Measurements from ENCODE around the gene MAGI2.

Gene MAGI2

DNA sequence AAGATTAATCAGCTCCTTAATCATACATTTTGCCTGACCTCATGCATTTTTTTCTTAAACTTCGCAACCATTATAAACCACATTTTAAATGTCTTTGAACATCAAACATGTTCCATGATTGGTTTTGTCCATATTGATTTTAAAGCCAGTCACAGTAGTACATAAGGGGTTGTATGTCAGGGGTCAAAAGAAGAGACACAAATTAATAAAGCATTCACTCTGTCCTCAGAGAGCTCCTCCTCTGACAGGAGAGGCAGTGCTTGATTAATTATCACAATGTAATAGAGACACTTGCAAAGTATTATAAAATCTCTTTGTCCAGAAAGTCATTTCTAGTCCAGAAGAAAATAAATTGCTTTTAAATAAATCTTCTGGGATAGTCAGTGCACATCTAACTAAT, 195.5 kb downstream of the MAGI2 start:
- DNase-seq (ENCODE audit: low read depth in 2 of 2): no peak

DNA sequence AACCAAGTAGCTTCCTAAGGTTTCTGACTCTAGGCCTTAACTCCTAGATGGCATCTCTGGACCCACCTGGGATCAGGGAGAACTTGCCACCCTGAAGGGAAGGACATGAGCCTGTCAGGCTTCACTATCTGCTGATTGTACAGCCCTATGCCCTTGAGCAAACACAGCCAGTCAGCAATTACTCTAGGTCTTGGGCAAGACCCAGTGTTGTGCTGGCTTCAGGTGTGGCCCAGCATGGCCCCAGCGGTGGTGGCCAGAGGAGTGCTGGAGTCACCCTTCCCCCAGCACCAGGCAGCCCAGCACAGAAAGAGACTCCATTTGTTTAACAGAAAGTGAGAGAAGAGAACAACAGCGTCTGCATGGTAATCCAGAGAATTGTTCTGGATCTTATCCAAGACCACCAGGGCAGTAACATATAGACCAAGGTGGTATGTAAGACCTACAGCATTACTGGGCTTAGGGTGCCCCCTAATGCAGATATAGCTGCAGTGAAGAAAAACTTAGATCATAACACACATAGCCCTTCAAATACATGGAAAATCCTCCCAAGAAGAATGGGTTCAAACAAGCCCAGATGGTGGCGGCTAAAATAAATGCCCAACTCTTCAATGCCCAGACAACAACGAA, 207.7 kb downstream of the MAGI2 start:
- DNase-seq (ENCODE audit: low read depth in 2 of 2): no peak

DNA sequence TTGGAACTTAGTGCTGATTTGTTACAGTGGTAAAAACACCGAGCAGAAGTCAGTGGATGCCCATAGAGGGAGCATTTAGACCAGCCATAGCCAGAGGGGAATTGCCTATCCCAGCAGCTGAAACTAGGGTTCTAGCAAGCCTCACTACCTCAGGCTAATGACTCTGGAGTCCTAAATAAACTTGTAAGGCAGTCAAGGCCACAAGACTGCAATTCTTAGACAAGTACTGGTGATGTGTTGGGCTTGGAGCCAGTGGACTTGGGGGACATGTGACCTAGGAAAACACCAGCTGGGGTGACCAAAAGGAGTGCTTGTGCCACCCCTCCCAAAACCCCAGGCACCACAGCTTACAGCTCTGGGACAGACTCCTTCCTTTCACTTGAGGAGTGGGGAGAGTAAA, 209.0 kb downstream of the MAGI2 start:
- DNase-seq (ENCODE audit: low read depth in 2 of 2): no peak

DNA sequence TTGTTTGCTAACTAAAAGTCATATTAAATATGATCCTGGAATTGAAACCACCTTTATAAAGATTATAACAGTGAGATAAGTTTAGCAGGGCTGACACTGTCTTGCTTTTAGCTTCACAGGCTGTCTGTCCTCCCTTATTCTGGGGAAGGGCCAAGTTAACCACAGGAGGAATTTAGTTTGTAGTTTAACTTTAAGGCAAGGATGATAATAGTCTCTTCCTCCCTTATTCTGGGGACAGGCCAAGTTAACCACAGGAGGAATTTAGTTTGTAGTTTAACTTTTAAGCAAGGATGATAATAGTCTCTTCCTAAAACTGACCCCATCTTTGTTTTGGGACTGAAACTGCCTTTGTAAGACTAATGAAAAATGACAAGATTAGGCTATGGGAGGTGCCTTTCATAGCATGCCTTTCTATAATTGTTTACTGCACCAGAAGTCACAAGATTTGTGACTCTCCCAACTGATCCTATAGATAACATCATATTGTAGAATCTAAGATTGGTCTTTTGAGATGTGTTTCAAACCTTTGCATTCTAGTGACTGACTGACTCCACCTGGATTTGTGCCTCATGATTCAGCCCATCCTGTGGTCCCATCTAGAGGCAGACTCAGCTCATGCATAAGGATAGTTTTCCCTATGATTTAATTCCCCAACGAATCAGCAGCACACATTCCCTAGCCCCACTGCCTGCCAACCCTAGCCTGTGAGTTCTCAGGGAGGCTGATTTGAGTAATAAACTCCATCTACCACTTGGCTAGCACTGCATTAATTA, 212.0 kb downstream of the MAGI2 start:
- DNase-seq (ENCODE audit: low read depth in 2 of 2): no peak

DNA sequence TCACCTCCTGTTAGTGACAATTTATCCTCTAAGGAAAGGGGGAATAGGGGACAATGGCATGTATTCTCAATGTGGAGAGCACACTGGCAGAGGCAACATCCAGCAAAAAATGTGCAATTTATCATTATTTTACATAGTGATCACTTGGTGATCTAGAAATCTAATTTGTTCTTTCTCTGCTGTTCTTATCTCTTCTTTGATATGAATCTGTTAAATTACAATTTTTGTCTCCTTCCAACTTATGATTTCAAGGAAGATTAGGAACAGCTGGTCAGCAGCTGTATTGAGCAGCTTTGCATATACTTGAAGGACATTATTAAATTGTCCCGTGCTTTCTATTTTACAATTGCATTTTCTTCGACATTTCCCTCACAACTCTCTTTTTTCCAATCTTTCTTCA, 213.1 kb downstream of the MAGI2 start:
- no peak for DNase-seq (ENCODE audit: low read depth in 2 of 2)

DNA sequence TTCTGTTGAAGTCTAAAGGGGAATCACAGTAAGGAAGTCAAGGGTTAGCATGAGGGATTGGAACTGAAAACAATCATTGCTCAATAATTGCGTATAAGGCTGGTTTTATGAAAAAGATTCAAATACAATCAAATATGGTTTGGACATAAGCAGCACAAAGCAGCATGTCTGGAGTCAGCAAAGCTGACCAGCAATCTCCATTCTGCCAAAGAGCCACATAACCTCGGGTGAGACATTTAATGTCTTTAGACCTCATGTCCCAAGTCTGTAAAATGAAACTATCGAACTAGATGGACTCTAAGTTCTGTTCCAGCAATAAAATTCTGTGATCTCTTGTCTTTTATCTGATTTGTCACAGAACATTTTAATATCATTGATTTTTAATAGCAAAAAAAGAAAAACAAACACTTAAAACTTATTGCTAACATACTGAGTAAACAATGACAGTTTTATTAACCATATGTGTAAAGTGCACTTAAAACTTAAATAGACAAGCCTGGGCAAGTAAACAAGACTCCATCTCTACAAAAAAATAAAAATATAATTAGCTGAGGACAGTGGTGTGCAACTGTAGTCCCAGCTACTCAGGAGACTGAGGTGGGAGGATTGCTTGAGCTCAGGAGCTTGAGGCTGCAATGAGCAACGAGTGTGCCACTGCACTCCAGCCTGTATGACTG, 217.0 kb downstream of the MAGI2 start:
- no peak for DNase-seq (ENCODE audit: low read depth in 2 of 2)

DNA sequence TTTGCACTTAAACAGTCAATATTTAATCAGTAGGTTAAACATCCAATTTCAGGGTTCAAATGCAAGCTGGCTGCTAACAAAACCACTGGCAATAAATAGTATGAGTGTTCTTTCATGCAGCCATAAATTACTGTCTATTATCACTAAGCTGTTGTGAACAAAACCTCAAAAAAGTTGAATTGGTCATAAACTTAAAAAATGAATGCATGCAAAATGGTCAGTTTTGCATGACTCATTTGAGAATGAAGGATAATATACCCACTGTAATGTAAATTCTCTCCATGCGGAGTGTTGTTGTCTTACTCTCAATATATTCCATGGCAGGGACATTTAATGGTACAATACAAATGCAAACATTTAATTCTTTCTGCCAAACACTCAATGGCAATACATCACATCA, 226.4 kb downstream of the MAGI2 start:
- no peak for DNase-seq (ENCODE audit: low read depth in 2 of 2)

DNA sequence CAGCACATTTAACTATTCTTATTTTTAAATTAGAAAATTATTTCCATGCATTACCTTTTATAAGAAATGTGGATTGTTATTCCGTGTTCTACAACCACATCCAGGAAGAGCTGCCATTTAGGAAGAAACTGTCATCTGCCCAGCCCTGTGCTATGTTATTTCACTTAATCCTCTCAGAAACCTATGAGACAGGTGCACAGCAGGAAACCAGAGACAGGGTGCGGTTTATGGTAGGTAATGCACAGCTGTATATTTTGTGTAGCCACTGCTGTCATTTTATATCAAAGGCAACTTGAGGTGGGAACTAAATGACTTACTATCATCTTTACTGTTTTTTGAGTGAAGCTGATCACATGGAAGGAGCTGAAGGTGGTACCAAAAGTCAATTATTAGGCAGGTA, 232.3 kb downstream of the MAGI2 start:
- DNase-seq (ENCODE audit: low read depth in 2 of 2): no peak

DNA sequence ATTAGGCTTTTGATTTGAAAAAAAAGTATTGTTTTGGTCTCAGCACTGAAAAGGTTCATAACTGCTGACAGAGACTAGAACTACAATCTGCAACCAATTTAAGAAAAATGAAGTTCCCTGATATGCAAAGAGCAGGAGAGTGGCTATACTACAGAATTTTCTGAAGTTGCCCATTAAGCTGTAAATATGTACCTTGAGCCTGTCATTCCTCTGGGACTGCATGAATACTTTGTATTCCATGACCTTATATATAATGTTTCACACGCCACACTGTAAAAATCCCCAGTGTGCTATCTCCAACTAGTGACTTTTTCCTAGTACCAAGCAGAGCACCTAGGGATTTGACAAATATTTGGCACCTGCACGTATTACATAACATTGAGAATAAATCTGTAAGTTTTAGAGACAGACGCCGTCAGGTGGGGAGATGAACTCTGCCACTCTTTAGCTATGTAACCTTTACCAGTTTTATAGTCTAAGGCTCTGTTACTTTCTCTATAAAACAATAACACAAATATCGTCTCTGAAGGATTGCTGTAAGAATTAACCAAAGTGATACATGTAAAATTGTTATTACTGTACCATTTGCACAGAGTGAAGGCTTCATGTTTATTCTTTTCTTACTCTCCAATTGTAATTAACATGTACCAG, 235.4 kb downstream of the MAGI2 start:
- no peak for DNase-seq (ENCODE audit: low read depth in 2 of 2)

DNA sequence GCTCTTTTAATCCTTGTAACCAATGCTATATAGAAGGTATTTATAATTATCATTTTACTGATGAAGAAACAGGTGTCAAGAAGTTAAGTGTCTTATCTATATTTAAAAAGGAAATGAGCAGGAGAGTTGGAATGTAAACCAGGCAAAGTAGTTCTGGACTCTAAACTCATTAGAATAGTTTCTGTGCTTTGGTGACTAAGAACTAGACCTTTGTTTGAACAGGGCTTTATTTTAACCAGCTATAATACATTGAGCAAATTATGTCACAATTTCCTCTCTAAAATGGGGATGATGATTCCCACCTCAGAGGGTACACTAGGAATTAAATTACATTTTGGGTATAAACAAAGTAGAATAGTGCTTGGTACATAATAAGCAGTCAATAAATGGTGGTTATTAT, 236.0 kb downstream of the MAGI2 start:
- DNase-seq (ENCODE audit: low read depth in 2 of 2): no peak

DNA sequence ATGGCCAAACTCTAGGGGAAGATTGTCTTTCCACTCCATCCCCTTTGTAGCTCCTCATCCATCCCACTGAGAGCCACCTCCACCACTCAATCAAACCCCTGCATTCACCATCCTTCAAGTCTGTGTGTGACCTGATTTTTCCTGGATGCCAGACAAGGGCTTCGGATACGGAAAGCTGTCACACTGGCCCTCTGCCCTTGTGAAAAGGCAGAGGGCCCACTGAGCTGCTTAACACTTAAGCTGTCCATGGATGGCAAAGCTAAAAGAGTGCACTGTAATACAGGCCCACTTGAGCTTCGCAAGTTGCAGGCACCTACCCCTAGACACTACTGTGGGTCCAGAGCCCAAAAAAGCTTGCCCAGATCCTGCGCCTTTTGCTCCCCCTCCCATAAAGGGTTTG, 237.2 kb downstream of the MAGI2 start:
- no peak for DNase-seq (ENCODE audit: low read depth in 2 of 2)

DNA sequence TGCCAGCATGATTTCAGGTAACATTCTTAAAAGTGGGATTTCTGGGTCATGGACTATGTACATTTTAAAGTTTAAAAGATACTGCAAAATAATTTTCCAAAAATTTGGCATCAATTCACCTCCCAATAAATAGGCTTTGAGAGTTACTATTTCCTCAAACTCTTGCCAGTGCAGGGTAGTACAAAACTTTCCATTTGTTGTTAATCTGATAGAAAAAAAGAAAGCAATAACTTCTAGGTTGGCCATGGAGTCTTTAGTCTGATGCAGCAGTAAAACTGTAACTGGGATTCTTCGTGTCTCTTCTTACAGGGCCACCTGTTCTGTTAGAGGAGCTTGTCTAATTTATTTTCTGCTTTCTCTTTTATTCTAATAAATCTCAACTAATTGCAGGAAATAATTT, 241.1 kb downstream of the MAGI2 start:
- no peak for DNase-seq (ENCODE audit: low read depth in 2 of 2)

DNA sequence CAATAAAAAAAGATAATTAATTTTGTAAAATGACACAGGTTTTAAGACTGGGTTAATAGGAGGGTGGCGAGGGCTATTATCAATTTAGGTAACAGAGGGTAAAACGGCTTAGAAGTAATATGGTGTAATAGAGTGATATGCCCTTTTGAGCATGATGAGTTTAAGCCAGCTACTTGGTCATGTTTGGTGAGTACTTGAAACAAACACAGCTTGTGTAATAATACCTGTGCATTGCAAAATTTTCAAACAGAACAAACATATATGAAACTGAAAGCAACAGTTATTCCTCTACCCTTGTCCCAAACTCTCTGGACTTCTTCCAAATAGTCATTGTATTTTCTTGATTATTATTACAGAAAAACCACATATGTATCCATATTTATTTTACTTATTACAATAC, 241.7 kb downstream of the MAGI2 start:
- no peak for DNase-seq (ENCODE audit: low read depth in 2 of 2)

DNA sequence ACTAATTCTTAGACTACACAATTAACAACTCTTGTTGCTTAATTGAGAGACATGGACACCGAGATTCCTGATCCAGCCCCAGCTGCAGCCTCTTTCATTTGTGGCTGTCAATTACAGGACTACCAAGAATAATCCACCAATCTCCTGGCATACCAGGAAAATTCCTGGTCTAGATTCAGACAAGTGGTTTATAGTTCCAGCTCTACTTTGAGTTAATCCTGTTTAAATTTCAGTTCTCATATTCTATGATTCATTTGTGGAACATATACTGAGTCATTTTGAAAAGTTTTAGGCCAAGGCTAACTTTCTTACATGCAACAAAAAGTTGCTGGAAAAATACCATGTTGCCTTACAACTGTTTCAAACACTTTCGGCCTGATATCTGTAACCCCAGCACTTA, 253.5 kb downstream of the MAGI2 start:
- DNase-seq (ENCODE audit: low read depth in 2 of 2): no peak

DNA sequence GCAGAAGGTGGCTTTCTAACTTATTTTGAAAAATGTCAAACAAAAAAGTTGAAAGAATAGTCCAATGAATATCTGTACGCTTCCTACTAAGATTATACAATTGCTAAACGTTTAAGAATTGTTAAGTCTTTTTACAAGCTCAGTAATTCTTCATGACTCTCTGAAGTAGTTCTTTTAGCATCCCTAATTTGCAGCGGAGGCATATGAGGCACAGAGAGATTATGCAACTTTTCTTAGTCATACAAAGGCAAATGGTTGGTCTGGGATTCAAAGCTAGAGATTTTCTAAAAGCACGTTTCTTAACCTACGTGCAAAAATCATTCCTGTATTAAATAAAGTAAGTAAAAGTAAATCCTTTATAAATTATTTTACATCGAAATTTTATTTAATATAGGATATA, 254.2 kb downstream of the MAGI2 start:
- DNase-seq (ENCODE audit: low read depth in 2 of 2): no peak

DNA sequence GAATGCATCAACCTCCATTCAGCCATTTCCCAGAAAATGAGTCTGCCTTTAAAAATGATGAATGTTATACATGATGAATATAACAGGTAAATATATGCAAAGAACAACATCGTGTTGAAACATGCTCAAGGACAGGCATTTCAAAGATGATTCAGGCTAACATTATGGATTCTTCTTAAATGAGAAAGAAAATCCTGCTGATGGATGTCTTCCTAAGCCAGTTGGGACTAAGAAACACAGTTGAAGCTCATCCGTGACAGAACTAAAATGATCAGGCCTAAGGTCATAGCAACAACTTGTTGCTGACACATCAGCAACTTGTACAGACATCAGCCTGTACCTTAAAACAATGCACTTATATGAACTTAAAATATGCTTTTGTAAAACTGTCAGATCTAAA, 267.9 kb downstream of the MAGI2 start:
- no peak for DNase-seq (ENCODE audit: low read depth in 2 of 2)

DNA sequence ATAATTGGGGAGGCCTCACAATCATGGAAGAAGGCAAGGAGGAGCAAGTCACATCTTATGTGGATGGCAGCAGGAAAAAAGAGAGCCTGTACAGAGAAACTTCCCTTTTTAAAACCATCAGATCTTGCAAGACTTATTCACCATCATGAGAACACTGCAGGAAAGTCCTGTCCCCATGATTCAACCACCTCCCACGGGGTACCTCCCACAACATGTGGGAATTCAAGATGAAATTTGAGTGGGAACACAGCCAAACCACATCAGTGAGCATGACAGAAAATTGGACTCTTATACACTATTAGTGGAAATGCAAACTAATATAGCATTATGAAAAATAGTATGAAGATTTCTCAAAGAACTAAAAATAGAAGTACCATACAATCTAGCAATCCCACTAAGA, 271.2 kb downstream of the MAGI2 start:
- DNase-seq (ENCODE audit: low read depth in 2 of 2): no peak

DNA sequence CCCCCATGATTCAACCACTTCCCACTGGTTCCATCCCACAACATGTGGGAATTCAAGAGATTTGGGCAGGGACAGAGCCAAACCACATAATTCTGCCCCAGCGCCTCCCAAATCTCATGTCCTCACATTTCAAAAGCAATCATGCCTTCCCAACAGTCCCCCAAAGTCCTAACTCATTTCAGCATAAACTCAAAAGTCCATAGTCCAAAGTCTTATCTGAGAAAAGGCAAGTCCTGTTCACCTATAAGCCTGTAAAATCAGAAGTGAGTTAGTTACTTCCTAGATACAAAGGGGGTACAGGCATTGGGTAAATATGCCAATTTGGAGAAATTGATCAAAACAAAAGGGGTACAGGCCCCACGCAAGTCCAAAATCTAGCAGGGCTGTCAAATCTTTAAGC, 272.9 kb downstream of the MAGI2 start:
- DNase-seq (ENCODE audit: low read depth in 2 of 2): no peak

DNA sequence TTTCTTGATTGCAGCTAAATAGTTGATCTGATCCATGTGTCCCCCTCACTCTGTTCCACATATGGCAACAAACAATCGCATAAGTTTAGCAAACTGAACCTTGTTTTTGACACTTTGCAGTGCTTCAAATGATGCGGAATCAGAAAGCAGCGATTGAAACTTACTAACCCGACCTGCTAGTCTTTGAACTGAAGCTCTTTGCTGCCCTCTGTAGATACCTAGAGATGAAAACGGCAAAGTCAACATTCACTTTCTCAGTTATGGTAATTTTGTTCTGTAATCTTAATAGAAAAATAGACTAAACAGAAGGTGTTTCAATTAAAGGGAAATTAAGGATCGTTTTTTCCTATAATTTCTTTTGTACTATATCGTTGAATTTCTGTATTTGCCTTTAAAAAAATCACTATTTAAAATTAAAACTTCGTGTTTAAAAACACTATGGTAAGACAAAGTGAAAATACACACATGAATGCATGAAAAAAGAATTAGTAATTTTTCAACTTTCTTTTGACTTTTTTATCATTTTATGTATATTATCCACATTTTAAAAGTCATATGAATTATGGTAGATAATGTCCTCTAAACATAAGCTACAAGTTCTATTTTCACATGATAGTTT, 276.5 kb downstream of the MAGI2 start:
- no peak for DNase-seq (ENCODE audit: low read depth in 2 of 2)

DNA sequence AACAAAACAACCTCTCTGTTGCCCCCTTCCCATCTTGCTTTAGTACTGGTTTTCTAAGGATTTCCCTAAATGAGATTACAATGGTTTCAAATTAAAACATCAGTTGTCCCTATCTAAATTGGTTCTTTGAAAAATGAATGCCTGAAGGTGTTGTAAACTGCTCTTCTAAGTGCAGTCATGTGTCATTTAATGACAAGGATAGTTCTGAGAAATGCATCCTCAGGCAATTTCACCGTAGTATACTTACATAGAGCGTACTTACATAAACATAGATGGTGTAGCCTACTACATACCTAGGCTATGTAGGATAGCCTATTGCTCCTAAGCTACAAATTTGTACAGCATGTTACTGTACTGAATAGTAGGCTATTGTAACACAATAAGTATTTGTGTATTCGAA, 278.1 kb downstream of the MAGI2 start:
- no peak for DNase-seq (ENCODE audit: low read depth in 2 of 2)

DNA sequence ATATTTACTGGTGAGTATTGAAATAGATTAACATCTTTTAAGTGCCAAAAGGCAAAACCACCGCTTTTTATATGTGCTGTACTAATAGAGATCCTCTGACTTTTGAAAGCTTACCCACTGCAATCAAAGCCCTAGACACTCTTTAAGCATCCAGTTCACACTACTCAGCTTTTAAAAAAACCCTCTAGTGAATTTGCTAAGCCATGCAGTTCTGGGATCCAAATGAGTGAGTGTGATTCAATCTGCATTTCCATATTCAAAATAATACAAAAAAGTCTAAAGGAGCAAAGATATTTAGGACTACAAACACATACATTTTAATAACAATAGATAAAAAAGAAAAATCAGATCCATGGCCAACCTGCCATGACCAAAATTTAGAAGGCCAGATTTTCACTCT, 288.2 kb downstream of the MAGI2 start:
- no peak for DNase-seq (ENCODE audit: low read depth in 2 of 2)

DNA sequence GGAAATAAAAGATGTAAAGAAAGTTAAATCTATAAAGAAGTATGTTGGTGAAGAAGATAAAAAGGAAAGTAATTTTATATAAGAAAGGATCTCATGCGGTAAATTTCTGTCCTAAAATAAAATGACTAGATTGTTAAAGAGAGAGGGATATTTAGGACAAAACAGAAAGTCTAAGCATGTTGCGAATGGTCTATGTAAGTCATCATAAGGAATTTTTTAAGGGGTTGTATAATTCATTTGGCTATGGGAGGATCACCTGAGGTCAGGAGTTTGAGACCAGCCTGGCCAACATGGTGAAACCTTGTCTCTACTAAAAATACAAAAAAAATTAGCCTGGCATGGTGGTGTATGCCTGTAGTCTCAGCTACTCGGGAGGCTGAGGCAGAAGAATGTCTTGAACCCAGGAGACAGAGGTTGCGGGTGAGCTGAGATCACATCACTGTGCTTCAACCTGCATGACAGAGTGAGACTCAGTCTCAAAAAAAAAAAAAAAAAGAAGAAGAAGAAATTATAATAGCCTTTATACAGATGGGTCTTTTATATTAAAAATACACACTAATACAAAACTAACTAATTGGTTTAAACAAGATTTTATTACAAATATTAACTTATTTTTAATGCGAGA, 294.3 kb downstream of the MAGI2 start:
- DNase-seq (ENCODE audit: low read depth in 2 of 2): no peak

All from stimulated activated CD8-positive, alpha-beta memory T cell treated with anti-CD3 and anti-CD28 coated beads, Interleukin-7, amount 100 ng/mL, for 4 hours (primary cell).